Kidney epithelial cell (primary cell): ENCODE data around the gene APBA1. TPM values are rescaled to one million over a fixed set of nuclear protein-coding genes. Genes with fewer than 3 reads are reported as not detected.

Source experiments
- DNase-seq: peaks from one replicate; pipeline ENCODE4 v3.0.0-alpha.2; 2010; ENCODE audit warnings: low read depth
- H3K27me3 ChIP-seq: 2 replicates; pipeline ENCODE4 v1.6.0; 2011; ENCODE audit warnings: low read length; ENCODE audit not compliant: control insufficient read depth, insufficient read depth
- H3K36me3 ChIP-seq: 2 replicates; pipeline ENCODE4 v1.5.1; 2011; ENCODE audit warnings: low read length; ENCODE audit not compliant: control insufficient read depth, insufficient read depth
- H3K4me3 ChIP-seq: 2 replicates; pipeline ENCODE4 v1.5.1; 2011; ENCODE audit warnings: low read depth, mild to moderate bottlenecking, control low read depth, low read length
- CTCF ChIP-seq: IDR thresholded peaks from 2 replicates; pipeline ENCODE4 v1.5.1; 2011; ENCODE audit warnings: mild to moderate bottlenecking, moderate library complexity, low read length, control low read depth, inconsistent platforms; ENCODE audit not compliant: insufficient read depth, poor library complexity, severe bottlenecking
- total RNA-seq: library from RNA; depleted of rRNA; stranded (reverse); fragments of >200 nt; gene quantifications from 2 replicates; pipeline ENCODE4 v1.2.3, GENCODE V29; 2015

APBA1 gene
- total RNA-seq, 1 donor from 2014 or later: 1.1 TPM

GRCh38 chr9:69653261-69653660 lies 18.9 kb downstream of the APBA1 start:
- TF ChIP-seq CTCF: no peak
- H3K27me3 ChIP-seq: no peaks in the 10 kb centered on the region
- H3K36me3 ChIP-seq: no peaks in the 10 kb centered on the region
- H3K4me3 ChIP-seq: no peak overlapping the region
- DNase-seq: no peak

DNA sequence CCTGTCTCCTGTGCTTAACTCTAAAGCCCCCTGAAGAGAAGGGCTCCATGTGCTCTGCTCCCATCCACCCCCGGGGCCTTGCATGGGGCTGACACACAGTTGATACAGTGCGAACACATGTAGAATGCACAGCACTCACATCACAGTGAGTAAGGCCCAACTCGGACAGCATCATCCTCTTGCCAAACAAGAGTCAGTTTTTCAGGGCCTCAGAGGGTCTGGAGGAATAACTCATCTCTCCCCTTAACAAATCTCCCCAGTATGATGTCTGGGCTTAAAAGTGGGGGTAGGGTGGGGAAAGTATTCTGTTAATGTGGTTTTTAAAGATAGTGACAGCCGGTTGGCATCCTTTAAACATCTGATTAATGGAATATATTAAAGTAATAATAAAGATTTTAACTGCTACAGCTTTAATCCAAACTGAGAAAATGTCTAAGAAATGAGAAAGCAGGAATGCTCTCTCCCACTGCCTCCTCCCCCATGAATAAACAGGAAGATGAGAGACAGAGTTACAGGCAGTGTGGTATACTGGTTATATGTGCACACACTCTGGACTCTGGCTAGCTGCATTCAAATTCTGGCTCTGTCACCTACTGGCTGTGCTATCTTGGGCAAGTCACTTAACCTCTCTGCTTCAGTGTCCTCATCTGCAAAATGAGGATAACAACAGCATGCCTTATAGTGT lies 22.5 kb downstream of the APBA1 start:
- no peaks in the 10 kb centered on the region for H3K36me3 ChIP-seq
- no peak overlapping the region for H3K4me3 ChIP-seq
- no peak for DNase-seq
- no peak for TF ChIP-seq CTCF
- H3K27me3 ChIP-seq: no peaks in the 10 kb centered on the region

DNA sequence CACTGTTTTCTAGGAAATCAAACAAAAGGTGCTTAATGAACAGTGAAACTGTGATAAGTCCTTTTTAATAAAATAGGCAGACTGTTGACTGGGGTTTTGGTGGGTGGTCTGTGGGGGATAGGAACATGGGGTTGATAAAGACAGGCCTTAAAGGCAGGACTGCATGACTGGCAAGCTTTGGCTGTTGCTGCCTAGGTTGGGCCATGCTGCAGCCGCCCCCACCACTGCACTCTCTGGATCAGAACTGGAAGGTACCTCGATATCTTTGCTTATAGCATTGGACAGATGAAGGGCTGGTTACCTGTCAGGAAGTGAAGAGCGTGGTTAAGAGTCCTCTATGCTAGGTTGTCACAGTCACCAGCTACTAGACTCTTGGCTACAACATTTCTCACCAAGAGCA lies 24.4 kb downstream of the APBA1 start:
- TF ChIP-seq CTCF: no peak
- Histone ChIP-seq H3K27me3 (no peaks in the 10 kb centered on the region), H3K36me3 (no peaks in the 10 kb centered on the region), H3K4me3 (no peak overlapping the region)
- no peak for DNase-seq

- no peaks in the 10 kb centered on the region for H3K27me3 ChIP-seq
- no peak for DNase-seq
- H3K36me3 ChIP-seq: no peaks in the 10 kb centered on the region
- no peak for TF ChIP-seq CTCF
- no peak overlapping the region for H3K4me3 ChIP-seq
Measured at GRCh38 chr9:69646810-69647209, 25.4 kb downstream of the APBA1 start.

DNA sequence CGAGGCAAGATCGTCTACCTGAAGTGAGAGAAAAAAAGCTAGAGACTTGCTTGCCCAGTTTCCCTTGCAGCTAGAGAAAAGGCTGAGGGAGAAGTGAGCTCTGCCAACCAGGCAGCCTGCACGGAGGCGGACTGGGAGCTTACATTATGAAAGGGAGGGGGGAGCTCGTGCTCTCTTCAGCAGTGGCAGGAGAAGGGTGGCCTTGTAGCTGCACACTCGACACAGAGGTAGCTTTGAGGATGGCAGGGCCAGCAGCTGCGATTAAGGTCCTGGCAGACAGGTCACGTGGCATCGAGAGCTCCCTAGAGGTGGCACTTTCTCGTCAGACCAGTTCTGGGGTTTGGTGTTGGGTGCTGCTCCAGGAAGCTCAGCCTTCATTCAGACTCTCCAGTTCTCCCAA lies 26.7 kb downstream of the APBA1 start:
- no peaks in the 10 kb centered on the region for H3K36me3 ChIP-seq
- no peak for TF ChIP-seq CTCF
- no peak for DNase-seq
- no peak overlapping the region for H3K4me3 ChIP-seq
- no peaks in the 10 kb centered on the region for H3K27me3 ChIP-seq

DNA sequence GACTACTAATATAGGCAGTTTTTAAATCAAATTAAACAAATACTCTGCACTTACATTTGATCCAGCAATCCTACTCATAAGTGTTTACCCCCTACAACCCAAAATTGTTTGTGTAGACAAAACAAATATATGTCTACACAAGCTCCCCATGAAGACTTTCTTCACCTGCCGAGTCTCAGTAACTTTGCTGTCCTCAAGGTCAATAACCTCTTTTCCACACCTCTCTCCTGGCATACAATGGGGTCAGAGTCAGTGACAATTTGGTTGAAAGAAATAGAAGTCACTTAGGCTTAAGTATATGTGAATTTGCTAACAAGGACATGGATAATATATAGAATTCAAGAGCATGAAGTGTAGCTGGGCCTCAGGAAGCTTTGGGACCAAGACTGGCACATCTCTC lies 29.1 kb downstream of the APBA1 start:
- Histone ChIP-seq H3K36me3 (no peaks in the 10 kb centered on the region), H3K27me3 (no peaks in the 10 kb centered on the region), H3K4me3 (no peak overlapping the region)
- DNase-seq: no peak
- TF ChIP-seq CTCF: no peak
